Activated CD4-positive, CD25-positive, alpha-beta regulatory T cell treated with anti-CD3 and anti-CD28 coated beads, Interleukin-2, amount 50 U/mL, for 24 hours (primary cell): ENCODE results near the gene RNF182.
"Not testable (repeated sequence)": the region's sequence is repeated elsewhere in the genome, so short reads cannot be mapped to it uniquely, and the experiment has no call there.

Experiments used
- ATAC-seq, 2 donors: fragments of 150-1000 bp; cut with Tn5 transposase; one replicate each; pipeline ENCODE4 v1.10.0; 2021; ENCODE audit warnings: mild to moderate bottlenecking in 1 of 2, moderate library complexity in 1 of 2

RNF182 gene

GRCh38 chr6:13924949-13925881 is at the start of gene RNF182:
Gene RNF182, plus strand, starts transcription at chr6:13924952. Its CDS starts 52,168 bp downstream, at chr6:13977120.
- ATAC-seq: peak; percentile 70 to 72

GRCh38 chr6:13877051-13877450 is 47.7 kb upstream of the RNF182 start:
- ATAC-seq: no peak

GRCh38 chr6:13880061-13880663 is 44.6 kb upstream of the RNF182 start:
- ATAC-seq: not testable (repeated sequence)

- no peak for ATAC-seq
These were observed 43.1 kb upstream of the RNF182 start for GRCh38 chr6:13881621-13882165.

GRCh38 chr6:13883966-13884365 is 40.8 kb upstream of the RNF182 start:
- no peak for ATAC-seq

GRCh38 chr6:13884397-13884796 is 40.4 kb upstream of the RNF182 start:
- no peak for ATAC-seq

- no peak for ATAC-seq
These were observed 39.2 kb upstream of the RNF182 start for GRCh38 chr6:13885601-13886000.

- no peak for ATAC-seq
These were observed 37.8 kb upstream of the RNF182 start for GRCh38 chr6:13886949-13887348.

GRCh38 chr6:13892017-13892645 is 32.6 kb upstream of the RNF182 start:
- ATAC-seq: no peak

GRCh38 chr6:13902922-13903321 is 21.8 kb upstream of the RNF182 start:
- no peak for ATAC-seq

GRCh38 chr6:13903364-13903763 is 21.4 kb upstream of the RNF182 start:
- no peak for ATAC-seq

- no peak for ATAC-seq
These were observed 17.8 kb upstream of the RNF182 start for GRCh38 chr6:13907001-13907350.

- no peak for ATAC-seq
These were observed 17.0 kb upstream of the RNF182 start for GRCh38 chr6:13907614-13908215.

- ATAC-seq: peak; percentile 17 to 43
These were observed 15.8 kb upstream of the RNF182 start for GRCh38 chr6:13908955-13909381.

GRCh38 chr6:13910443-13910842 is 14.3 kb upstream of the RNF182 start:
- ATAC-seq: no peak

GRCh38 chr6:13911337-13911736 is 13.4 kb upstream of the RNF182 start:
- no peak for ATAC-seq

- ATAC-seq: no peak
These were observed 11.3 kb upstream of the RNF182 start for GRCh38 chr6:13913226-13914001.

- ATAC-seq: no peak
These were observed 10.4 kb upstream of the RNF182 start for GRCh38 chr6:13914351-13914750.

GRCh38 chr6:13915561-13916229 is 9.1 kb upstream of the RNF182 start:
- ATAC-seq: no peak

- ATAC-seq: no peak
These were observed 8.4 kb upstream of the RNF182 start for GRCh38 chr6:13916230-13916944.

- no peak for ATAC-seq
These were observed 7.6 kb upstream of the RNF182 start for GRCh38 chr6:13917141-13917540.
